Parathyroid adenoma (tissue), 2 donors: ENCODE measurements around the gene CAPN9.

ENCODE experiments used
- H2AFZ ChIP-seq: fragments of 300-600 bp; sonication (generic); one replicate; pipeline ENCODE4 v1.7.0; 2017; ENCODE audit warnings: antibody characterized with exemption, mild to moderate bottlenecking
- H3K27ac ChIP-seq: fragments of 300-600 bp; sonication (generic); one replicate; pipeline ENCODE4 v1.7.0; 2017
- H3K27me3 ChIP-seq: fragments of 300-600 bp; sonication (generic); one replicate; pipeline ENCODE4 v1.7.0; 2017; ENCODE audit warnings: low read length; ENCODE audit not compliant: control insufficient read depth, insufficient read depth
- H3K36me3 ChIP-seq: fragments of 300-600 bp; sonication (generic); one replicate; pipeline ENCODE4 v1.7.0; 2017; ENCODE audit warnings: low read length; ENCODE audit not compliant: control insufficient read depth, insufficient read depth
- H3K4me1 ChIP-seq: fragments of 300-600 bp; sonication (generic); one replicate; pipeline ENCODE4 v1.7.0; 2017; ENCODE audit warnings: control low read depth
- H3K4me2 ChIP-seq: fragments of 300-600 bp; sonication (generic); one replicate; pipeline ENCODE4 v1.7.0; 2017; ENCODE audit warnings: low read length
- H3K4me3 ChIP-seq: fragments of 300-600 bp; sonication (generic); one replicate; pipeline ENCODE4 v1.7.0; 2017; ENCODE audit warnings: low read depth, low read length
- H3K79me2 ChIP-seq: fragments of 300-600 bp; sonication (generic); one replicate; pipeline ENCODE4 v1.7.0; 2017; ENCODE audit warnings: control low read depth
- H3K9ac ChIP-seq: fragments of 300-600 bp; sonication (generic); one replicate; pipeline ENCODE4 v1.7.0; 2017; ENCODE audit warnings: mild to moderate bottlenecking
- H3K9me3 ChIP-seq: fragments of 300-600 bp; sonication (generic); one replicate; pipeline ENCODE4 v1.7.0; 2017; ENCODE audit warnings: low read length; ENCODE audit not compliant: control insufficient read depth
- TF ChIP-seq, protein P1 (sequence below): fragments of 300-600 bp; sonication (generic); IDR thresholded peaks from one replicate; pipeline ENCODE4 v1.7.0; 2017; ENCODE audit warnings: antibody characterized with exemption, mild to moderate bottlenecking
- donor health status: primary hyperparathyroidism.

CAPN9 gene

DNA sequence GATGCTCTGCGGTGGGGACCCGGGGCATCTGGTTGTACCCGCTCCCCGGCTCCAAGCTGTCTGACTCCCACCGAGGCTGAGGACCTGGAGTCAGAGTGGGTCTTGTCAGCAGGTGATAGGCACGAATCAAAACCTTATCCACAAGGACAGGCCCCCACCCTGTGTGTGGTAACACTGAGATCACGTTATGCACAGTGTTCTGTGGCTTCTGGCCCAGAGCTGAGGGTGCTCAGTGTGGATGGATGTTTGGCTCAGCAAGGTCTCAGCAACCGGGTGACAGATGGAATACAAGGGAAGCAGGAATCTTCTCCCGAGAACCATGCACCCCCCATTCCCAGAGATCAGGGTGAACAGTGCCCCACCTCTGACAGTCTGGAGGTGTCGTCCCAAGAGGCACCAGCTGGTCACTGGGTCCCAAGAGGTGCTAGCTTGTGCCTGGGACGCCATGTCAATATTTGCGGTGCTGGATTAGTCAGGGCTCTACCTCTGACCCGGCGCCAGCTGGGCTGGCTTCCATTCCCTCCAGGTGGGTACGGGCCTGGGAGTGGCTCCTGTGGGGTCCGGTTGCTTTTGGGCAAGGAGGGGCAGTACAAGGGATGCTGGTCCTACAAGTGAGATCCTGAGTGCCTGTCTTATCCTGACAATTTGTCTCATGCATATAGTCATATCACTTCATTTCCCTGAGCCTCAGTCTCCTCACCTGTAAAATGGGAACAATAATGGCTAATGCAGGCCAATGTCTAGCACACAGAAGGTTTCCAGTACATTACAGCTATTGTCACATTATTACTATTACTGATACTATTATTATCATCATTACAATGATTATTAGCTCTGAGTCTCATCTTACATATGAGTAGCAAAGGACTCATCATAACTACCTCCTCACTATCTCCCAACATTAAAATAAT, 957 bp downstream of the CAPN9 start:
- no peaks in the 10 kb centered on the region for H3K27me3 ChIP-seq
- no peaks in the 10 kb centered on the region for H3K36me3 ChIP-seq
- H3K4me3 ChIP-seq = no peak overlapping the region
- H3K9ac ChIP-seq = no peak overlapping the region
- H2AFZ ChIP-seq = peak overlapping the region; percentile 33
- H3K27ac ChIP-seq = no peak overlapping the region
- H3K79me2 ChIP-seq = no peaks in the 10 kb centered on the region
- peaks cover 23% of the 10 kb centered on the region for H3K4me1 ChIP-seq
- H3K9me3 ChIP-seq = no peaks in the 10 kb centered on the region
- TF ChIP-seq, protein P1, sequence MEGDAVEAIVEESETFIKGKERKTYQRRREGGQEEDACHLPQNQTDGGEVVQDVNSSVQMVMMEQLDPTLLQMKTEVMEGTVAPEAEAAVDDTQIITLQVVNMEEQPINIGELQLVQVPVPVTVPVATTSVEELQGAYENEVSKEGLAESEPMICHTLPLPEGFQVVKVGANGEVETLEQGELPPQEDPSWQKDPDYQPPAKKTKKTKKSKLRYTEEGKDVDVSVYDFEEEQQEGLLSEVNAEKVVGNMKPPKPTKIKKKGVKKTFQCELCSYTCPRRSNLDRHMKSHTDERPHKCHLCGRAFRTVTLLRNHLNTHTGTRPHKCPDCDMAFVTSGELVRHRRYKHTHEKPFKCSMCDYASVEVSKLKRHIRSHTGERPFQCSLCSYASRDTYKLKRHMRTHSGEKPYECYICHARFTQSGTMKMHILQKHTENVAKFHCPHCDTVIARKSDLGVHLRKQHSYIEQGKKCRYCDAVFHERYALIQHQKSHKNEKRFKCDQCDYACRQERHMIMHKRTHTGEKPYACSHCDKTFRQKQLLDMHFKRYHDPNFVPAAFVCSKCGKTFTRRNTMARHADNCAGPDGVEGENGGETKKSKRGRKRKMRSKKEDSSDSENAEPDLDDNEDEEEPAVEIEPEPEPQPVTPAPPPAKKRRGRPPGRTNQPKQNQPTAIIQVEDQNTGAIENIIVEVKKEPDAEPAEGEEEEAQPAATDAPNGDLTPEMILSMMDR = no peak
- no peak overlapping the region for H3K4me2 ChIP-seq

DNA sequence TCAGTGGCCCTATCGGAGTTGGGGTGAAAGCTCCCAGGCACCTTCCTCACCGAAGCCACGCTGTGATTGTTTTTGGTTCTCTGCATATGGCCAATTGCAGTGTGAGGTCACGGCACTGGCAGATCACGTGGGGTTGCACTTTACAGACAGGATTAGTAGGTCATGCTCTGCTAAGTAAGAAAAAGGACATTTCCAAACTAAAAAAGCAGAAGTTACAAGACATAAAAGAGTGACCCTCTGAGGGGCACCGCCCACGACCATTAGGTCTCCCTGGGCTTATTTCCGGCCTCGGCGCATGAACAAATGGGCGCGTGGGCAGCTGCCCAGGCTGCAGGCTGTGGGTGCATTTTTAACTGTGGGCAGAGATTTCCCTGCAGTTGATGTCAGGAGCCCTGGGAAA, 2.0 kb downstream of the CAPN9 start:
- no peak overlapping the region for H3K4me3 ChIP-seq
- TF ChIP-seq, protein P1 = no peak

DNA sequence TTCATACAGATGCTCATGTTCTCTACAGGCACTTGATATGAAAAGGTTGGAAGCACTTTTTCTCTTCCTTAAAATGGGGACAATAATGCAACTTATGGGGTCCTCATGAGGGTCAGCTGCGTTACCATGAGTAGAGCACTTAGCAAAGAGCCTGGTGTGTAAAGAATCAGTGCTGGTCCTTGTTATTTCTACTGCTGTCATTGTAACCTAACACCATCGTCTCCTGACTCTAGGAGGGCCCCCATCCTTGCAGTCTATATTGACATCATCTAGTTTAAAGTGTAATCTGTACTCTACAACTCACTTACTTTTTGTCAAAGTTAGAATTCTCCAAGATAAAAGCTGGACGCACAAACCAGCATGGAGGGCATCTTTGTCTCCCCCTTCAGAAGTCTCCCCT, 2.4 kb downstream of the CAPN9 start:
- H3K27ac ChIP-seq = no peak overlapping the region

More for the DNA sequence above, 2.0 kb downstream of the CAPN9 start:
- Histone ChIP-seq H3K9me3 (no peaks in the 10 kb centered on the region), H3K36me3 (no peaks in the 10 kb centered on the region), H2AFZ (no peak overlapping the region), H3K27me3 (no peaks in the 10 kb centered on the region), H3K79me2 (no peaks in the 10 kb centered on the region), H3K9ac (no peak overlapping the region), H3K4me1 (peaks cover 16% of the 10 kb centered on the region), H3K4me2 (no peak overlapping the region), H3K27ac (no peak overlapping the region)

DNA sequence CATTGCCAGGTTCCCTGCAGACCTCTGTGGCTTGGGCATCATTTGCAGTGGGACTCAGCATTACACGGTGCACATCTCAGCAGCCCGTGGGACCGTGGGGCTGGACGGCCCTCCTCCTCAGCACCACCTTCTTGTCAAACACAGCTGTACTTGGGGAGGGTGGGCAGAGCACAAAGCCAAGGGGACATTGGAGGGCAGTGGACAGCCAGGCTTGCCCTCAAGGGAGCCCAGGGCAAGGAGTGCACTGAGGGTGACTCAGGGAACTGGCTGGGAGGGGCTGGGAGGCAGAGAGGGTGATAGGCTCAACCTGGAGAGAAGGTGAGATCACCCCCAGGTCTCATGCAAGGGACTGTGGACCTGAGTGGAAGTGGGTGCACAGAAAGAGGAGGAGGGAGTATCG, 3.4 kb downstream of the CAPN9 start:
- Histone ChIP-seq H2AFZ (no peak overlapping the region), H3K4me2 (no peak overlapping the region), H3K36me3 (no peaks in the 10 kb centered on the region), H3K9ac (no peak overlapping the region), H3K4me3 (no peak overlapping the region), H3K79me2 (no peaks in the 10 kb centered on the region), H3K27me3 (no peaks in the 10 kb centered on the region), H3K4me1 (peaks cover 20% of the 10 kb centered on the region), H3K9me3 (no peaks in the 10 kb centered on the region), H3K27ac (no peak overlapping the region)
- TF ChIP-seq, protein P1 = no peak

More for the DNA sequence above, 2.4 kb downstream of the CAPN9 start:
- Histone ChIP-seq H3K9me3 (no peaks in the 10 kb centered on the region), H3K4me3 (no peak overlapping the region), H3K9ac (no peak overlapping the region), H3K4me1 (peaks cover 15% of the 10 kb centered on the region), H2AFZ (no peak overlapping the region), H3K27me3 (no peaks in the 10 kb centered on the region), H3K4me2 (no peak overlapping the region), H3K79me2 (no peaks in the 10 kb centered on the region), H3K36me3 (no peaks in the 10 kb centered on the region)
- TF ChIP-seq, protein P1 = no peak
